Measurements from ENCODE around the gene ASCC2.

ASCC2 gene

GRCh38 chr22:29784451-29785361 is 53.4 kb downstream of the ASCC2 start:
- Histone ChIP-seq H3K79me2 (ENCODE audit: control insufficient read depth, insufficient read depth, low read length, poor library complexity) (no peaks in the 10 kb centered on the region), H2BK5ac (ENCODE audit: low read depth, low read length, poor library complexity) (no peak overlapping the region), H3K4me3 (ENCODE audit: low read depth, low read length) (no peak overlapping the region), H2BK12ac (ENCODE audit: low read length) (no peak overlapping the region), H2AK5ac (ENCODE audit: low read length) (no peak overlapping the region), H4K8ac (ENCODE audit: low read depth, low read length) (no peak overlapping the region), H3K4ac (ENCODE audit: low read depth, low read length) (no peak overlapping the region), H3K18ac (ENCODE audit: low read length) (no peak overlapping the region), H4K91ac (ENCODE audit: low read depth, low read length) (no peak overlapping the region), H4K12ac (ENCODE audit: low read depth, low read length) (no peak overlapping the region), H3K27me3 (ENCODE audit: insufficient read depth, low read length) (no peaks in the 10 kb centered on the region), H3K27ac (ENCODE audit: low read depth, low read length) (no peak overlapping the region), H3K4me1 (ENCODE audit: control insufficient read depth in 1 of 2, insufficient read depth in 2 of 2, low read length in 2 of 2) (peaks cover 21 to 23% of the 10 kb centered on the region in 2 experiments), H2BK120ac (ENCODE audit: insufficient read depth, low read length, poor library complexity) (no peak overlapping the region), H3K79me1 (ENCODE audit: low read length) (no peaks in the 10 kb centered on the region), H2AFZ (ENCODE audit: insufficient read depth, low read length, poor library complexity) (no peak overlapping the region), H3K23ac (ENCODE audit: low read length) (no peak overlapping the region), H3K14ac (ENCODE audit: low read length) (no peak overlapping the region), H3K9me3 (ENCODE audit: insufficient read depth, low read depth, low read length) (no peaks in the 10 kb centered on the region), H3K4me2 (ENCODE audit: low read length) (no peak overlapping the region), H3K36me3 (ENCODE audit: control insufficient read depth in 1 of 2, insufficient read depth in 2 of 2, low read length in 2 of 2) (peaks cover 17 to 20% of the 10 kb centered on the region in 2 experiments), H3K9ac (ENCODE audit: low read length) (no peak overlapping the region)
- no CpG with 5 or more reads among the region's 9 CpGs for WGBS (ENCODE audit: extremely low coverage, insufficient coverage, insufficient read length)
- no peak for DNase-seq

- H4K8ac ChIP-seq (ENCODE audit: low read depth, low read length): no peak overlapping the region
- H4K12ac ChIP-seq (ENCODE audit: low read depth, low read length): no peak overlapping the region
- H2AK5ac ChIP-seq (ENCODE audit: low read length): no peak overlapping the region
- H2AFZ ChIP-seq (ENCODE audit: insufficient read depth, low read length, poor library complexity): no peak overlapping the region
- H2BK12ac ChIP-seq (ENCODE audit: low read length): peak overlapping the region; percentile 10
- peak overlapping the region; percentile 57 for H4K91ac ChIP-seq (ENCODE audit: low read depth, low read length)
- no peak overlapping the region for H3K4me2 ChIP-seq (ENCODE audit: low read length)
- H3K4me3 ChIP-seq (ENCODE audit: low read depth, low read length): no peak overlapping the region
- no peak overlapping the region for H3K4ac ChIP-seq (ENCODE audit: low read depth, low read length)
- H3K9ac ChIP-seq (ENCODE audit: low read length): no peak overlapping the region
- no peaks in the 10 kb centered on the region for H3K36me3 ChIP-seq (ENCODE audit: control insufficient read depth in 1 of 2, insufficient read depth in 2 of 2, low read length in 2 of 2)
- H3K79me1 ChIP-seq (ENCODE audit: low read length): no peaks in the 10 kb centered on the region
- H3K23ac ChIP-seq (ENCODE audit: low read length): no peak overlapping the region
- WGBS (ENCODE audit: extremely low coverage, insufficient coverage, insufficient read length): no CpG with 5 or more reads among the region's 7 CpGs
- peaks cover 10 to 17% of the 10 kb centered on the region in 2 experiments for H3K4me1 ChIP-seq (ENCODE audit: control insufficient read depth in 1 of 2, insufficient read depth in 2 of 2, low read length in 2 of 2)
- no peaks in the 10 kb centered on the region for H3K9me3 ChIP-seq (ENCODE audit: insufficient read depth, low read depth, low read length)
- no peak overlapping the region for H2BK5ac ChIP-seq (ENCODE audit: low read depth, low read length, poor library complexity)
- no peak overlapping the region for H3K27ac ChIP-seq (ENCODE audit: low read depth, low read length)
- no peak overlapping the region for H2BK120ac ChIP-seq (ENCODE audit: insufficient read depth, low read length, poor library complexity)
- no peaks in the 10 kb centered on the region for H3K79me2 ChIP-seq (ENCODE audit: control insufficient read depth, insufficient read depth, low read length, poor library complexity)
- H3K14ac ChIP-seq (ENCODE audit: low read length): no peak overlapping the region
- DNase-seq: no peak
- no peaks in the 10 kb centered on the region for H3K27me3 ChIP-seq (ENCODE audit: insufficient read depth, low read length)
- H3K18ac ChIP-seq (ENCODE audit: low read length): no peak overlapping the region
These were observed 55.8 kb downstream of the ASCC2 start for GRCh38 chr22:29782061-29782845.

DNA sequence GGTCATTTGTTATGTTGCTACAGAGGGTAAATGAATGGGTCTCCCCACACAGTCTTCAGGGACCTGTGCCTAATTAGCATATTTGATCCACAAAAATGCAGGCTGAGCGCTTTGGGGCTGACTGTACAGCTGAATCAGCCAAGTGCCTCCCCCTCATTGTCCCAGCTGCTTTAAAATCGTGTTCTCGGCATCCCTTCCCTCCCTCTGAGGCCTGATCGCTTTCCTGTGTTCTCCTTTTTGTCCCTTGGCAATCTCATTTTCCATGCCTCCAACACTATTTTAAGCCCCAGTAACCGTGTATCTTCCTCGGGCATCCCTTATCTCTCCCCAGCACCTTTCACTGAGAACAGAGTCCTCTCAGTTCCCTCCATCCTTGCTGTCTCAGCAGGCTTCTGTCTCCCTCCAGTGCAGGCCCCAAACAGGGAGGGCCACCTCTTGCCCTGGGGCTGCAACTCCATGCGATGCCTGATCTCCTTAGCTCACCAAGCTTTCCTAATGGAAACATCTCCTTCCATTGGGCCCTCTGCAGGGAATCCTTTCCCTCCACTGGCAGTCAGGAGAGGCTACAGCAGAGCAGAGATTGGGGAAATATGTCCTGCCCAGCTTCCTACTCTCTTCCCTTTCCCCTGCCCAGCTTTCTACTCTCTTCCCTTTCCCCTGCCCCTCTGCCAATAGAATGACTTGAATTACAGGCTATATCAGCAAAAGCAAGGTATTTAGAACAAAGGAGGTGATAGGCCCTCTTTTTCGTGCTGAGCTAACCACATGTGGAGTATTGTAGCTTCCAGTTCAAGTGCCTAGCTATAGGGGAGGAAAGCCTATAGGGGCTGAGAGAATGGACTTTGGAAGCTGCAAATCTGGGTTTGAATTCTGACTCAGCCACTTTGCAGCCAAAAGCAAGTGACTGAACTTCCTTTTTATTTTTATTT is 57.1 kb downstream of the ASCC2 start:
- H2AK5ac ChIP-seq (ENCODE audit: low read length): no peak overlapping the region
- no peak overlapping the region for H4K12ac ChIP-seq (ENCODE audit: low read depth, low read length)
- H3K4me1 ChIP-seq (ENCODE audit: control insufficient read depth in 1 of 2, insufficient read depth in 2 of 2, low read length in 2 of 2): peaks cover 6 to 13% of the 10 kb centered on the region in 2 experiments
- H3K79me2 ChIP-seq (ENCODE audit: control insufficient read depth, insufficient read depth, low read length, poor library complexity): no peaks in the 10 kb centered on the region
- no peaks in the 10 kb centered on the region for H3K27me3 ChIP-seq (ENCODE audit: insufficient read depth, low read length)
- no peak for DNase-seq
- H3K27ac ChIP-seq (ENCODE audit: low read depth, low read length): no peak overlapping the region
- no peaks in the 10 kb centered on the region for H3K9me3 ChIP-seq (ENCODE audit: insufficient read depth, low read depth, low read length)
- H3K9ac ChIP-seq (ENCODE audit: low read length): no peak overlapping the region
- no peak overlapping the region for H3K14ac ChIP-seq (ENCODE audit: low read length)
- no peak overlapping the region for H2BK120ac ChIP-seq (ENCODE audit: insufficient read depth, low read length, poor library complexity)
- no peak overlapping the region for H3K18ac ChIP-seq (ENCODE audit: low read length)
- no peak overlapping the region for H3K23ac ChIP-seq (ENCODE audit: low read length)
- H2BK5ac ChIP-seq (ENCODE audit: low read depth, low read length, poor library complexity): no peak overlapping the region
- no peaks in the 10 kb centered on the region for H3K36me3 ChIP-seq (ENCODE audit: control insufficient read depth in 1 of 2, insufficient read depth in 2 of 2, low read length in 2 of 2)
- no peak overlapping the region for H3K4ac ChIP-seq (ENCODE audit: low read depth, low read length)
- H4K8ac ChIP-seq (ENCODE audit: low read depth, low read length): peak overlapping the region; percentile 47
- H3K79me1 ChIP-seq (ENCODE audit: low read length): no peaks in the 10 kb centered on the region
- H2BK12ac ChIP-seq (ENCODE audit: low read length): no peak overlapping the region
- H2AFZ ChIP-seq (ENCODE audit: insufficient read depth, low read length, poor library complexity): peak overlapping the region; percentile 28
- H3K4me2 ChIP-seq (ENCODE audit: low read length): no peak overlapping the region
- no peak overlapping the region for H3K4me3 ChIP-seq (ENCODE audit: low read depth, low read length)
- H4K91ac ChIP-seq (ENCODE audit: low read depth, low read length): no peak overlapping the region
- no CpG with 5 or more reads among the region's 8 CpGs for WGBS (ENCODE audit: extremely low coverage, insufficient coverage, insufficient read length)

- no peak overlapping the region for H2AFZ ChIP-seq (ENCODE audit: insufficient read depth, low read length, poor library complexity)
- no peaks in the 10 kb centered on the region for H3K79me1 ChIP-seq (ENCODE audit: low read length)
- no peak overlapping the region for H2BK5ac ChIP-seq (ENCODE audit: low read depth, low read length, poor library complexity)
- H3K27ac ChIP-seq (ENCODE audit: low read depth, low read length): no peak overlapping the region
- H2AK5ac ChIP-seq (ENCODE audit: low read length): no peak overlapping the region
- no peak overlapping the region for H3K14ac ChIP-seq (ENCODE audit: low read length)
- WGBS (ENCODE audit: extremely low coverage, insufficient coverage, insufficient read length): no CpG with 5 or more reads among the region's 5 CpGs
- H3K36me3 ChIP-seq (ENCODE audit: control insufficient read depth in 1 of 2, insufficient read depth in 2 of 2, low read length in 2 of 2): no peaks in the 10 kb centered on the region
- no peak overlapping the region for H2BK12ac ChIP-seq (ENCODE audit: low read length)
- no peak overlapping the region for H4K8ac ChIP-seq (ENCODE audit: low read depth, low read length)
- H4K12ac ChIP-seq (ENCODE audit: low read depth, low read length): no peak overlapping the region
- no peak overlapping the region for H3K9ac ChIP-seq (ENCODE audit: low read length)
- H3K4me2 ChIP-seq (ENCODE audit: low read length): no peak overlapping the region
- no peak overlapping the region for H3K4me3 ChIP-seq (ENCODE audit: low read depth, low read length)
- no peaks in the 10 kb centered on the region for H3K27me3 ChIP-seq (ENCODE audit: insufficient read depth, low read length)
- DNase-seq: no peak
- H4K91ac ChIP-seq (ENCODE audit: low read depth, low read length): no peak overlapping the region
- no peak overlapping the region for H3K23ac ChIP-seq (ENCODE audit: low read length)
- peaks cover 6 to 13% of the 10 kb centered on the region in 2 experiments for H3K4me1 ChIP-seq (ENCODE audit: control insufficient read depth in 1 of 2, insufficient read depth in 2 of 2, low read length in 2 of 2)
- no peak overlapping the region for H3K4ac ChIP-seq (ENCODE audit: low read depth, low read length)
- no peaks in the 10 kb centered on the region for H3K9me3 ChIP-seq (ENCODE audit: insufficient read depth, low read depth, low read length)
- H3K18ac ChIP-seq (ENCODE audit: low read length): no peak overlapping the region
- no peak overlapping the region for H2BK120ac ChIP-seq (ENCODE audit: insufficient read depth, low read length, poor library complexity)
- no peaks in the 10 kb centered on the region for H3K79me2 ChIP-seq (ENCODE audit: control insufficient read depth, insufficient read depth, low read length, poor library complexity)
These were observed 57.9 kb downstream of the ASCC2 start for GRCh38 chr22:29780220-29780619.
